ENCODE data around the gene SZRD1. TPM values are rescaled to one million over a fixed set of nuclear protein-coding genes. Genes with fewer than 3 reads are reported as not detected.

The SZRD1 gene
- total RNA-seq, 1 experiment from 2014 or later = 114 TPM

DNA sequence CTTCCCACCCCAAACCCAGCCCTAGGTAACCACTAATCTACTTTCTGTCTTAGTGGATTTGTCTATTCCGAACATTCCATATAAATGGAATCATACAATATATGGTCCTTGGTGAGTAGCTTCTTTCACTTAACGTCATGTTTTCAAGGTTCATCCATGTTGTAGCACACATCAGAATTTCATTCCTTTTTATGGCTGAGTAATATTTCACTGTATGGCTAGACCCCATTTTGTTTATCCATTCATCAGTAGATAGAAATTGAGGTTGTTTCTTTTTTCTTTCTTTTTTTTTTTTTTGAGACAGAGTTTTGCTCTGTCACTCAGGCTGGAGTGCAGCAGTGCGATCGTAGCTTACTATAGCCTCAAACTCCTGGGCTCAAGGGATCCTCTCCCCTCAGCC lies 67.0 kb downstream of the SZRD1 start:
- no TSS peak for BruUV-seq (replicated peaks)

DNA sequence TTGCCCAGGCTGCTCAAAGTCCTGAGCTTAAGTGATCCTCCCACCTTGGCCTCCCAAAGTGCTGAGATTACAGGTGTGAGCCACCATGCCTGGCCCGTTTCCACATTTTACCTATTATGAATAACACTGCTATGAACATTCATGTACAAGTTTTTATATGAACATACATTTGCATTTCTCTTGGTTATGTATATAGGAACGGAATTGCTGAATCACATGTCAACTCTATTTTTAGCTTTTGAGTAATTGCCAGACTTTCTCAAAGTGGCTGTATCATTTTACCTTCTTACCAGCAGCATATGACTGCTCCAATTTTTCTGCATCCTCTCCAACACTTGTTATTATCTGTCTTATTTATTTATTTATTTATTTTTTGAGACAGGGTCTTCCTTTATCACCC lies 67.5 kb downstream of the SZRD1 start:
- Histone ChIP-seq H3K4me3 (no peak overlapping the region), H3K9me3 (ENCODE audit: insufficient read depth, low read depth) (no peaks in the 10 kb centered on the region), H4K20me1 (ENCODE audit: insufficient read depth) (no peaks in the 10 kb centered on the region), H3K27me3 (ENCODE audit: insufficient read depth, low read depth) (no peaks in the 10 kb centered on the region), H2AFZ (no peak overlapping the region), H3K79me2 (ENCODE audit: low read depth) (no peaks in the 10 kb centered on the region), H3K4me1 (replicated peaks; ENCODE audit: insufficient read depth) (no peaks in the 10 kb centered on the region), H3F3A (ENCODE audit: insufficient read depth, low read depth) (no peaks in the 10 kb centered on the region), H3K27ac (no peak overlapping the region), H3K4me2 (no peak overlapping the region), H3K9me2 (ENCODE audit: insufficient read depth) (no peaks in the 10 kb centered on the region), H3K36me3 (ENCODE audit: low read depth) (no peaks in the 10 kb centered on the region)
- intact Hi-C loops (cut with micrococcal nuclease; ENCODE audit: unreplicated experiment) = no loop called here
- DNase-seq = no peak
- ChIA-PET POLR2A (ENCODE audit: unreplicated experiment) (no interaction called here), CTCF (no interaction called here)
- TF ChIP-seq, protein P1, sequence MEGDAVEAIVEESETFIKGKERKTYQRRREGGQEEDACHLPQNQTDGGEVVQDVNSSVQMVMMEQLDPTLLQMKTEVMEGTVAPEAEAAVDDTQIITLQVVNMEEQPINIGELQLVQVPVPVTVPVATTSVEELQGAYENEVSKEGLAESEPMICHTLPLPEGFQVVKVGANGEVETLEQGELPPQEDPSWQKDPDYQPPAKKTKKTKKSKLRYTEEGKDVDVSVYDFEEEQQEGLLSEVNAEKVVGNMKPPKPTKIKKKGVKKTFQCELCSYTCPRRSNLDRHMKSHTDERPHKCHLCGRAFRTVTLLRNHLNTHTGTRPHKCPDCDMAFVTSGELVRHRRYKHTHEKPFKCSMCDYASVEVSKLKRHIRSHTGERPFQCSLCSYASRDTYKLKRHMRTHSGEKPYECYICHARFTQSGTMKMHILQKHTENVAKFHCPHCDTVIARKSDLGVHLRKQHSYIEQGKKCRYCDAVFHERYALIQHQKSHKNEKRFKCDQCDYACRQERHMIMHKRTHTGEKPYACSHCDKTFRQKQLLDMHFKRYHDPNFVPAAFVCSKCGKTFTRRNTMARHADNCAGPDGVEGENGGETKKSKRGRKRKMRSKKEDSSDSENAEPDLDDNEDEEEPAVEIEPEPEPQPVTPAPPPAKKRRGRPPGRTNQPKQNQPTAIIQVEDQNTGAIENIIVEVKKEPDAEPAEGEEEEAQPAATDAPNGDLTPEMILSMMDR (conservative IDR thresholded peaks at IDR 0.05) = no peak
- TF ChIP-seq EZH2 (IDR thresholded peaks at IDR 0.05; ENCODE audit: low read depth) = no peak
- BruUV-seq (replicated peaks) = no TSS peak

More for the DNA sequence above, 67.0 kb downstream of the SZRD1 start:
- TF ChIP-seq, protein P1 (conservative IDR thresholded peaks at IDR 0.05) = no peak
- no peak for TF ChIP-seq EZH2 (IDR thresholded peaks at IDR 0.05; ENCODE audit: low read depth)
- no peak overlapping the region for H2AFZ ChIP-seq
- POLR2A ChIA-PET (ENCODE audit: unreplicated experiment) = no interaction called here
- H3K4me2 ChIP-seq = no peak overlapping the region
- CTCF ChIA-PET = no interaction called here
- H3K4me3 ChIP-seq = no peak overlapping the region
- no peaks in the 10 kb centered on the region for H3K27me3 ChIP-seq (ENCODE audit: insufficient read depth, low read depth)
- no peaks in the 10 kb centered on the region for H3K9me2 ChIP-seq (ENCODE audit: insufficient read depth)
- no peaks in the 10 kb centered on the region for H3K4me1 ChIP-seq (replicated peaks; ENCODE audit: insufficient read depth)
- no peaks in the 10 kb centered on the region for H3F3A ChIP-seq (ENCODE audit: insufficient read depth, low read depth)
- no peaks in the 10 kb centered on the region for H3K9me3 ChIP-seq (ENCODE audit: insufficient read depth, low read depth)
- no peaks in the 10 kb centered on the region for H3K79me2 ChIP-seq (ENCODE audit: low read depth)
- no peak overlapping the region for H3K27ac ChIP-seq
- intact Hi-C loops (cut with micrococcal nuclease; ENCODE audit: unreplicated experiment) = no loop called here
- H3K36me3 ChIP-seq (ENCODE audit: low read depth) = no peaks in the 10 kb centered on the region
- H4K20me1 ChIP-seq (ENCODE audit: insufficient read depth) = no peaks in the 10 kb centered on the region
- no peak for DNase-seq

DNA sequence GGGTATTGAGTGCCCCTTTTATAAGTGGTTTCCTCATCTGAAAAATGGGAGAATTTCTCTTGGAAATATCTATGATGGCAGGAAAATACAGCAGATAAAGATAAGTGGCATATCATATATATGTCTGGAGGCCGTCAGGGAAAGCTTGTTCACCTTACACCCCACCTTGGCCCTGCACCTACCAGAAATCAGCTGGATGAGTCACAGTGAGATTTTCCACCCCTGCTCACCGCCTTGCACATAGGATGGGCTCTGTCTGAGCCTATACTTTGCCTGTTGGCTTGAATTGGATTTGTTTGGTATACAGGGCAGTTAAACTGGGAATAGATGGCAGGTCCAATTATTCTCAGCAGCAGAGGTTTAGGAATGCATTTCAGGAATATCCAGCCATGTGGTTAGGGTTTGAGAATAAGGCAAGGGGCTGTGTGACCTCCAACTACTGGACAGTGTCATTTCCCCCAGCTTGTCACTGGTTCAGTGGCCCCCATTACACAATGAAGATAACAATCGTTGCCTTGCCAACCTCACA lies 70.0 kb downstream of the SZRD1 start, which contains the start of gene SPATA21:
Gene SPATA21, minus strand, starts transcription at position 479 of the 529 bp plus-strand sequence. CDS start 6,053 bp downstream, outside the sequence.
- no peaks in the 10 kb centered on the region for H3K9me2 ChIP-seq (ENCODE audit: insufficient read depth)
- no peak for DNase-seq
- no peak within 1 kb of the TSS for H2AFZ ChIP-seq
- H3K27me3 ChIP-seq (ENCODE audit: insufficient read depth, low read depth) = no peaks in the 10 kb centered on the region
- H3K4me3 ChIP-seq = no peak within 1 kb of the TSS
- intact Hi-C loops (cut with micrococcal nuclease; ENCODE audit: unreplicated experiment) = no loop called here
- H3K79me2 ChIP-seq (ENCODE audit: low read depth) = peaks cover 14% of the 10 kb centered on the region
- CTCF ChIA-PET = no interaction called here
- no peaks in the 10 kb centered on the region for H3K9me3 ChIP-seq (ENCODE audit: insufficient read depth, low read depth)
- H3K36me3 ChIP-seq (ENCODE audit: low read depth) = no peaks in the 10 kb centered on the region
- BruUV-seq (replicated peaks) = no TSS peak
- POLR2A ChIA-PET (ENCODE audit: unreplicated experiment) = no interaction called here
- TF ChIP-seq EZH2 (IDR thresholded peaks at IDR 0.05; ENCODE audit: low read depth) = no peak
- TF ChIP-seq, protein P1 (conservative IDR thresholded peaks at IDR 0.05) = no peak
- H4K20me1 ChIP-seq (ENCODE audit: insufficient read depth) = no peaks in the 10 kb centered on the region
- H3F3A ChIP-seq (ENCODE audit: insufficient read depth, low read depth) = no peaks in the 10 kb centered on the region
- H3K27ac ChIP-seq = no peak within 1 kb of the TSS
- H3K4me1 ChIP-seq (replicated peaks; ENCODE audit: insufficient read depth) = peaks cover 5% of the 10 kb centered on the region; the same call in 1 of the 2 replicates
- H3K4me2 ChIP-seq = no peak within 1 kb of the TSS
